ENCODE data around the gene MATCAP1. TPM values are rescaled to one million over a fixed set of nuclear protein-coding genes. Genes with fewer than 3 reads are reported as not detected.

Gene MATCAP1
- total and polyA plus RNA-seq, 2 donors (not counting 1 experiment from before 2014, with no cell fraction given), result 6.2 to 8.9 TPM

- H3K4me3 ChIP-seq (ENCODE audit: control extremely low read depth in 1 of 5, extremely low read depth in 1 of 5, insufficient read depth in 1 of 5, low read depth in 2 of 5, low read length in 4 of 5), result peak overlapping the region; percentile 54 to 98 (median 97)
- H3K4me2 ChIP-seq (replicated peaks; ENCODE audit: low read depth, low read length, poor library complexity, severe bottlenecking), result peak overlapping the region; percentile 97
- 34% methylated on average over 15 of the region's 17 CpGs for WGBS (ENCODE audit: insufficient coverage)
- H3K4me3 Mint-ChIP-seq, result peak overlapping the region; percentile 92
- peak overlapping the region; percentile 65 for H3K27ac Mint-ChIP-seq
- peaks cover 34% of the 10 kb centered on the region for H3K4me1 Mint-ChIP-seq
- H3K9ac ChIP-seq (ENCODE audit: low read length), result peak overlapping the region; percentile 94
- TF ChIP-seq EZH2 (IDR thresholded peaks at IDR 0.05; ENCODE audit: borderline replicate concordance, insufficient read depth, low read depth, low read length, poor library complexity, severe bottlenecking), result no peak
- TF ChIP-seq, protein P1, sequence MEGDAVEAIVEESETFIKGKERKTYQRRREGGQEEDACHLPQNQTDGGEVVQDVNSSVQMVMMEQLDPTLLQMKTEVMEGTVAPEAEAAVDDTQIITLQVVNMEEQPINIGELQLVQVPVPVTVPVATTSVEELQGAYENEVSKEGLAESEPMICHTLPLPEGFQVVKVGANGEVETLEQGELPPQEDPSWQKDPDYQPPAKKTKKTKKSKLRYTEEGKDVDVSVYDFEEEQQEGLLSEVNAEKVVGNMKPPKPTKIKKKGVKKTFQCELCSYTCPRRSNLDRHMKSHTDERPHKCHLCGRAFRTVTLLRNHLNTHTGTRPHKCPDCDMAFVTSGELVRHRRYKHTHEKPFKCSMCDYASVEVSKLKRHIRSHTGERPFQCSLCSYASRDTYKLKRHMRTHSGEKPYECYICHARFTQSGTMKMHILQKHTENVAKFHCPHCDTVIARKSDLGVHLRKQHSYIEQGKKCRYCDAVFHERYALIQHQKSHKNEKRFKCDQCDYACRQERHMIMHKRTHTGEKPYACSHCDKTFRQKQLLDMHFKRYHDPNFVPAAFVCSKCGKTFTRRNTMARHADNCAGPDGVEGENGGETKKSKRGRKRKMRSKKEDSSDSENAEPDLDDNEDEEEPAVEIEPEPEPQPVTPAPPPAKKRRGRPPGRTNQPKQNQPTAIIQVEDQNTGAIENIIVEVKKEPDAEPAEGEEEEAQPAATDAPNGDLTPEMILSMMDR (IDR thresholded peaks at IDR 0.05), result no peak
- H3K9me3 ChIP-seq (ENCODE audit: control extremely low read depth in 1 of 3, control insufficient read depth in 2 of 3, insufficient read depth in 1 of 3, low read length in 2 of 3), result peaks cover 0 to 5% (median 0%) of the 10 kb centered on the region in 3 donors
- H4K20me1 ChIP-seq (ENCODE audit: control insufficient read depth, insufficient read depth, low read length, poor library complexity, severe bottlenecking), result peaks cover 47% of the 10 kb centered on the region
- no peaks in the 10 kb centered on the region for H3K9me3 Mint-ChIP-seq (ENCODE audit: insufficient read depth)
- peaks cover 0 to 11% (median 0%) of the 10 kb centered on the region in 4 experiments for H3K27me3 ChIP-seq (replicated peaks in 1 of 4; ENCODE audit: control extremely low read depth in 1 of 4, control insufficient read depth in 3 of 4, insufficient read depth in 4 of 4, low read length in 3 of 4)
- peak overlapping the region; percentile 52 to 93 for H3K27ac ChIP-seq (ENCODE audit: low read length in 2 of 2)
- peaks cover 22 to 28% of the 10 kb centered on the region in 2 donors for H3K4me1 ChIP-seq (ENCODE audit: control insufficient read depth in 2 of 2, insufficient read depth in 2 of 2, low read length in 2 of 2)
- ATAC-seq (ENCODE audit: low read depth) (no peak), DNase-seq (no peak)
- ChIA-PET CTCF (interaction anchor here (0.6 kb wide), 1 partner anchor 709 kb away, joined by 3 read pairs; no protein-coding TSS in a partner anchor), POLR2A (interaction anchor here (0.6 to 2.2 kb wide), 2 partner anchors 27 to 34 kb away, joined by 3 to 4 read pairs; partner anchors contain the start of gene TMEM208)
- H3K79me2 ChIP-seq (ENCODE audit: control insufficient read depth, insufficient read depth, low read length), result peaks cover 43% of the 10 kb centered on the region
- intact Hi-C loops (cut with micrococcal nuclease), result loop anchor here (1.0 to 2.0 kb wide), 4 partner anchors 10 to 54 kb away; partner anchors contain the start of genes FHOD1, MATCAP1 and TMEM208
- H3K36me3 ChIP-seq (replicated peaks in 1 of 2; ENCODE audit: control extremely low read depth in 1 of 2, control insufficient read depth in 1 of 2, extremely low read depth in 1 of 2, insufficient read depth in 2 of 2, low read length in 1 of 2), result peaks cover 0 to 42% of the 10 kb centered on the region in 2 experiments
- H2AFZ ChIP-seq (ENCODE audit: insufficient read depth, low read depth, low read length, poor library complexity, severe bottlenecking), result no peak overlapping the region
- H3K27me3 Mint-ChIP-seq, result peaks cover 2% of the 10 kb centered on the region
Measured at GRCh38 chr16:67192781-67193361, 9.1 kb upstream of the MATCAP1 start.

All from B cell (primary cell).